Thymus (tissue), 11 donors: Measurements from ENCODE around the gene HIVEP3. TPM values are rescaled to one million over a fixed set of nuclear protein-coding genes. Genes with fewer than 3 reads are reported as not detected.

Experiments
- DNase-seq, 9 donors: peaks; one replicate each; pipeline ENCODE4 v3.0.0-alpha.2; 2013; ENCODE audit warnings: low spot score in 9 of 9, low read depth in 6 of 9, missing footprints in 1 of 9
- H3K27ac ChIP-seq, 2 donors: one replicate each; pipeline ENCODE4 v1.5.1; 2013; ENCODE audit warnings: control low read depth in 1 of 2, low read depth in 1 of 2, low read length in 1 of 2, mild to moderate bottlenecking in 1 of 2, moderate library complexity in 1 of 2
- H3K27me3 ChIP-seq, 2 donors: one replicate each; pipeline ENCODE4 v1.5.1; 2013; ENCODE audit warnings: low read length in 1 of 2; ENCODE audit not compliant: control insufficient read depth in 2 of 2, insufficient read depth in 1 of 2
- H3K36me3 ChIP-seq, 2 donors: one replicate each; pipeline ENCODE4 v1.5.1; 2013; ENCODE audit warnings: low read length in 1 of 2, mild to moderate bottlenecking in 1 of 2, moderate library complexity in 1 of 2; ENCODE audit not compliant: control insufficient read depth in 2 of 2, insufficient read depth in 2 of 2
- H3K4me1 ChIP-seq, 2 donors: one replicate each; pipeline ENCODE4 v1.5.1; 2013; ENCODE audit warnings: low read length in 2 of 2; ENCODE audit not compliant: control insufficient read depth in 2 of 2, insufficient read depth in 2 of 2
- H3K4me3 ChIP-seq, 2 donors: one replicate each; pipeline ENCODE4 v1.5.1; 2013; ENCODE audit warnings: low read length in 2 of 2, control low read depth in 1 of 2, mild to moderate bottlenecking in 1 of 2
- H3K9me3 ChIP-seq, 2 donors: one replicate each; pipeline ENCODE4 v1.5.1; 2013; ENCODE audit warnings: low read length in 1 of 2, mild to moderate bottlenecking in 1 of 2; ENCODE audit not compliant: control insufficient read depth in 2 of 2, insufficient read depth in 1 of 2
- WGBS: extraction: QIAGEN DNeasy Blood & Tissue Kit; methylation state at CpG from one replicate; pipeline ENCODE4 v1.1.7; 2013; 5-methylcytosine and 5-hydroxymethylcytosine counted together
- polyA plus RNA-seq: library from polyadenylated mRNA; stranded (reverse); fragments of 200-250 nt; gene quantifications from one replicate; pipeline ENCODE4 v1.2.3, GENCODE V29; 2013
- total RNA-seq: library from RNA; stranded (reverse); fragments of 120-200 nt; gene quantifications from one replicate; pipeline ENCODE4 v1.2.4, GENCODE V29; 2013
- donor health status: healthy.

Gene HIVEP3
- total and polyA plus RNA-seq, 2 donors, result 6.7 to 12.1 TPM

DNA sequence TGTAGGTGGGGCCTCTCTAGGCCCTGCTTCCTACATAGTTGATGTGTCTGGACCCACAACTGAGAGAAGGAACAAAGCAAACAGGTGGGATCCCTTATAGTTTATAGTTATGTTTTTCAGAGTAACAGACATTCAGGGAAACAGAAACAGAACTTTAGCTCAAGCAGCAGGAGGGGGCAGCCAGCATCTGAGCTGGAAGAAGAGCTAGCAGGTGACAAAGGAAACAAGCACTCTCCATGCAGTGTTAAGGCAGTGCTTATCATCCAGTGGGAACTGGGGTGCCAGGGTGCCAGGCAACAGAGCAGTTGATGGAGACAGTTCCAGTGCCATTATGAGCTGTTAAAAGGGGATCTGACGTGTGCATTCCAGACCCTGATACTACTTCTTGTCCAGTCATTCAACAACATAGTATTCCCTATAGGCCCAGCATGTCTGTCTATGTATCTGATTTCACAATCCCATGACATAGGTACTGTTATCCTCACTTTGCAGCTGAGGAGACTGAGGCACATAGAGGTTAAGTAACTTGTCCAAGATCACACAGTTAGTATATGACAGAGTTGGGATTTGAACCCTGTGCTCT is 13.5 kb downstream of the HIVEP3 start:
- peak in 1 of 9 donors; percentile 68 for DNase-seq
- WGBS, result 91% methylated on average over 1 of the region's 1 CpG

DNA sequence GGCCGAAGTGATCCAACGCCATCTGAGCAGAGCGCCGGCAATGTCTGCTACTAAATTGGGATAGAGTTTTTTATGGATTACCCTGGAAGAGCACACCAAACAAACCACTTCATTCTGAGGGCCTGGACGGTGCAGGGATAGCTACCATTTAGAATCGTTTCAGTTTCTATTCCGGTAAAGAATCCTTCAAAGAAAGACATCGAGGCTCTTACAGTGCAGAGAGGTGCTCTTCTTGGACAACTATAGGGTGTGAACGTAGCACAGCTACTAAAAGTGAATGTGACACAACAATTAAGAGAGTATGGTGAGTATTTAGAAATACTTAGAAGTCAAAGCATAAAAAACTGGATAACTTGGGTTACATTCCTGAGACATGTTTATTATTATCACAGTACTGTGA is 16.1 kb downstream of the HIVEP3 start:
- Histone ChIP-seq H3K27me3 (no peaks in the 10 kb centered on the region), H3K4me1 (peaks cover 41 to 91% of the 10 kb centered on the region in 2 donors), H3K4me3 (no peak overlapping the region), H3K9me3 (no peaks in the 10 kb centered on the region), H3K36me3 (no peaks in the 10 kb centered on the region), H3K27ac (peak overlapping the region in 1 of 2 donors; percentile 36)
- 77% methylated on average over 9 of the region's 9 CpGs for WGBS
- no peak for DNase-seq

More for the DNA sequence above, 13.5 kb downstream of the HIVEP3 start:
- Histone ChIP-seq H3K4me3 (no peak overlapping the region), H3K36me3 (no peaks in the 10 kb centered on the region), H3K4me1 (peaks cover 36 to 73% of the 10 kb centered on the region in 2 donors), H3K9me3 (no peaks in the 10 kb centered on the region), H3K27me3 (no peaks in the 10 kb centered on the region), H3K27ac (peak overlapping the region in 1 of 2 donors; percentile 81)

- Histone ChIP-seq H3K36me3 (no peaks in the 10 kb centered on the region), H3K27ac (peak overlapping the region in 1 of 2 donors; percentile 36), H3K27me3 (no peaks in the 10 kb centered on the region), H3K4me3 (no peak overlapping the region), H3K4me1 (peaks cover 39 to 91% of the 10 kb centered on the region in 2 donors), H3K9me3 (no peaks in the 10 kb centered on the region)
- DNase-seq, result no peak
- WGBS, result 58% methylated on average over 3 of the region's 3 CpGs
Observed at GRCh38 chr1:41902159-41902577, 16.6 kb downstream of the HIVEP3 start.

- Histone ChIP-seq H3K27me3 (no peaks in the 10 kb centered on the region), H3K4me1 (peaks cover 34 to 88% of the 10 kb centered on the region in 2 donors), H3K4me3 (no peak overlapping the region), H3K36me3 (no peaks in the 10 kb centered on the region), H3K9me3 (no peaks in the 10 kb centered on the region), H3K27ac (peak overlapping the region in 1 of 2 donors; percentile 33)
- DNase-seq, result no peak
- WGBS, result 80% methylated on average over 3 of the region's 3 CpGs
Observed at GRCh38 chr1:41901551-41901950, 17.2 kb downstream of the HIVEP3 start.

DNA sequence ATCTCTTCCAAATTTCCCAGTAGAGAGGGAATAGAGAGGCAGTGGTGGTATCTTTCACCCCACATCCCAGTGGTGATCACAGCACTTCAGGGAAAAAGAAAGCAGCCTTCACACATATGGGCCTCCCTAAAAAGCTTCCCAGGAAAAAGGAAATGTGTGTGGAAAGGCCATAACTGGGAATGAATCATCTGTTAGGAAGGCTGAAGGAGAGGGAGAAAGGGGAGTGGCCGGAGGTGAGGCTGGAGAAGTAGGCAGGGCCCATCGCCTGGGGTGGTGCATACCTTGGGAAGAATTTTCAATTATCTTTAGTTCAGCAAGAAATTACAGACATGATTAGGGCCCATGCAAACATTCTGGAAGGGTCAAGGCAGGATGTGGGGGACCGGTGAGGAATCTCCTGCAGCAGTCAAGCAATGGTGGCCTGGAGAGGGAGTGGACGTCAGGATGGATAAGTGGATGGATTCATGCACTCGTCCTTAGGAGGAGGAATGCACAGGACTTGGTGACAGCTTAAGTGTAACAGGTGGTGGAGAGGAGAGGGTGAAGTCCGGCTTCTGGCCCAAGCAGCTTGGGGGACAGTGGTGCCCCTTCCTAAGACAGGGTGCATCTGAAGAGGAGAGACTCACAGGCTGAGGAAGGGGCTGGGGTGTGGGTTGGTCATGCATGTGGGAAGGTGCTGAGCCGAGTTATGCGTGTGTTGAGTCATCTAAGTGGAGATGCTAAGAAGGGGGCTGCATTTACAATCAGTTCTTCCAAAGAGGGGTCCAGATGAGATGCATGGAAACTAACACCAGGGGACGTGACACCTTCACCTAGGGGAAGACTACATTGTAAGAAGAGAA is 17.9 kb downstream of the HIVEP3 start:
- H3K27ac ChIP-seq, result no peak overlapping the region

GRCh38 chr1:41898191-41898713 is 20.5 kb downstream of the HIVEP3 start:
- no peaks in the 10 kb centered on the region for H3K36me3 ChIP-seq
- peak in 7 of 9 donors; percentile 67 to 94 (median 81) for DNase-seq
- peaks cover 30 to 78% of the 10 kb centered on the region in 2 donors for H3K4me1 ChIP-seq
- H3K9me3 ChIP-seq, result no peaks in the 10 kb centered on the region
- 23% methylated on average over 6 of the region's 6 CpGs for WGBS
- H3K27ac ChIP-seq, result peak overlapping the region; percentile 86 to 94
- H3K4me3 ChIP-seq, result no peak overlapping the region
- no peaks in the 10 kb centered on the region for H3K27me3 ChIP-seq

More for the DNA sequence above, 17.9 kb downstream of the HIVEP3 start:
- Histone ChIP-seq H3K4me1 (peaks cover 32 to 81% of the 10 kb centered on the region in 2 donors), H3K36me3 (no peaks in the 10 kb centered on the region), H3K27me3 (no peaks in the 10 kb centered on the region), H3K9me3 (no peaks in the 10 kb centered on the region), H3K4me3 (no peak overlapping the region)
- WGBS, result 92% methylated on average over 9 of the region's 9 CpGs
- DNase-seq, result no peak

DNA sequence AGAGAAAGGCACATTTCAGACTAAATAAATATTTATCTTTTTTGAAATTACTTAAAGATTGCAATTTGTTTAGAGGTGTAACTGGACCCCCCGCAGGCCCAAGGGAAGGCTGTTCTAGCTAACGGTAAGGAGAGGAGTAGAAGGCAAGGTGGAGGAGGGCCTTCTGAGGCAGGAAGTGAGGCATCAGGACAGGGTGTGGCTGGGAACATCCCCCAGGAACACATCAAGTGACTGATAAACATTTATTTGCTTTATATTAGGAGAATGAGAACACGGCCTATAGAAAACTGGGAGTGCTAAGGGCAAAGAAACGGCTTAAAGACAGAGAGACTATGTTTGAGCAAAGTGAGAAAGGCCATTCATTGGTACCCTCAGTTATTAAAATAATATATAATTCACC is 23.2 kb downstream of the HIVEP3 start:
- H3K27me3 ChIP-seq, result no peaks in the 10 kb centered on the region
- H3K9me3 ChIP-seq, result no peaks in the 10 kb centered on the region
- H3K36me3 ChIP-seq, result no peaks in the 10 kb centered on the region
- no peak for DNase-seq
- peaks cover 43 to 79% of the 10 kb centered on the region in 2 donors for H3K4me1 ChIP-seq
- 89% methylated on average over 4 of the region's 4 CpGs for WGBS
- no peak overlapping the region for H3K4me3 ChIP-seq
- peak overlapping the region in 1 of 2 donors; percentile 2 for H3K27ac ChIP-seq

DNA sequence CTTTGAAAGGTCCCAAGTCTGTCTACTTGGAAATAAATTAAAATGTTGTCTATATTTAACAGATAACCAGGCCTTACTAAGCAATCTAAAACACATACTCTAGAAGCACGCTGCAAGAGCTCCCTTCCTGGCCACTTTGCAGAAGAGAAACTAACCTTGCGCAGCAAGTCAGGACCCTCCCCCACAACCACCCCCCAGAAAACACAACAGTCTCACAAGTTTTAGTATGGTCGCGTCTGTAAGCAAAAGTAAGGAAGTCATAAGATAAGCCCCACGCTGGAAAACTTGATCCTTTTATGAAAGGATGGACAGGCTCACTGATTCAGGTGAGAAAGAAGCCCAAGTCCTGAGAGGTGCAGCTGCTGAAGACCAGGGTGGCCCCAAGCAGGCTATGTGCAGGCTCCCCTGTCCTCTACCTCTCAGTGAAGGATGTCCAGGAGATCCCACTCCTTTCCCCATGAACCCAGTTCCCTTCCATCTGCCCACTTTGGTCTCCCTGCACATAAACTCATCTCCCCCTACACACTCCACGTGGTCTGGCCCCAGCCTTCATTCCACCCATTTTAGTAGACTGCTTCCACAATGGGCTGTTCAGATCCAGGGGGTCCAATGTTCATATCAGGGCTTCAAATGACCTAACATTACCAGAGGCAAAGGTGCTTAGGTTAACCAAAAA is 23.8 kb downstream of the HIVEP3 start:
- peak overlapping the region; percentile 36 to 48 for H3K27ac ChIP-seq
- peaks cover 45 to 80% of the 10 kb centered on the region in 2 donors for H3K4me1 ChIP-seq
- no peak overlapping the region for H3K4me3 ChIP-seq
- peak in 1 of 9 donors; percentile 69 for DNase-seq
- no peaks in the 10 kb centered on the region for H3K36me3 ChIP-seq
- 26% methylated on average over 6 of the region's 6 CpGs for WGBS
- no peaks in the 10 kb centered on the region for H3K9me3 ChIP-seq
- no peaks in the 10 kb centered on the region for H3K27me3 ChIP-seq
